Pancreas (tissue), 10 donors: Measurements from ENCODE around the gene PKP4. TPM values are rescaled to one million over a fixed set of nuclear protein-coding genes. Genes with fewer than 3 reads are reported as not detected.

Experiments
- ATAC-seq, 4 donors: fragments of 200-7000 bp; cut with Tn5 transposase; one replicate each; pipeline versions ENCODE4 v1.8.0 to v1.9.1; 2020; ENCODE audit warnings: mild to moderate bottlenecking in 4 of 4, moderate library complexity in 4 of 4
- DNase-seq, 6 donors: peaks; one replicate each; pipeline ENCODE4 v3.0.0-alpha.2; 2020
- FAIRE-seq: peaks from 2 replicates; lab custom pipeline; 2012; peaks lifted over from hg19 to GRCh38; lab: Jason Lieb, UNC
- H3K27ac ChIP-seq, 4 donors: fragments of 200-600 bp; sonication (generic); 1 replicate in 3 of 4; 2 replicates in 1 of 4; pipeline versions ENCODE4 v1.5.0 to v1.8.0; 2020
- H3K27me3 ChIP-seq, 4 donors: fragments of 200-600 bp; one replicate each; pipeline ENCODE4 v1.8.0; 2021
- H3K36me3 ChIP-seq, 3 donors: fragments of 200-600 bp; sonication (generic) in 1 of 3; one replicate each; pipeline versions ENCODE4 v1.5.0 to v1.8.0; 2020 to 2021
- H3K4me1 ChIP-seq, 3 donors: fragments of 200-600 bp; one replicate each; pipeline ENCODE4 v1.8.0; 2021
- H3K4me3 ChIP-seq, 4 donors: fragments of 200-600 bp; sonication (generic) in 2 of 4; one replicate each; pipeline versions ENCODE4 v1.5.0 to v1.8.0; 2020 to 2021
- H3K9me3 ChIP-seq, 4 donors: fragments of 200-600 bp; one replicate each; pipeline ENCODE4 v1.8.0; 2021
- CTCF ChIP-seq, 4 donors: fragments of 200-600 bp; sonication (generic) in 3 of 4; IDR thresholded peaks; one replicate each; pipeline versions ENCODE4 v1.5.0 to v1.8.0; 2021; ENCODE audit warnings: antibody characterized with exemption in 4 of 4
- WGBS, 2 donors: extraction: QIAGEN DNeasy Blood & Tissue Kit; methylation state at CpG; one replicate each; pipeline ENCODE4 v1.1.7; 2013; 5-methylcytosine and 5-hydroxymethylcytosine counted together
- intact Hi-C, 3 donors: fragments of 100-400 bp; cut with DNase I; formaldehyde crosslinking; loops; one replicate each; pipeline versions ENCODE4 v1.11.1 to v1.14.2; 2022
- polyA plus RNA-seq, 2 donors: library from polyadenylated mRNA; stranded (reverse); fragments of 200-250 nt; gene quantifications; one replicate each; pipeline ENCODE4 v1.2.3, GENCODE V29; 2013
- total RNA-seq, 6 donors: library from RNA; stranded (reverse); fragmentation: NEBNext Ultra II Directional in 4 of 6; extraction: Animal tissue kit (Norgen Biotek cat#: 25700) in 4 of 6; gene quantifications; one replicate each; pipeline versions ENCODE4 v1.2.1 to v1.2.4, GENCODE V29; 2021 to 2023
- donor health status: healthy with polysubstance abuse.
- donor health status: DM: no; HTN: no; CAD: no; lungs with moderate emphysema.
- donor health status: DM: no; HTN: no; CAD: no.
- donor health status: control.
- donor health status: control.
- donor health status: Bipolar disorder and iron deficiency.
- donor health status: DM: yes; HTN: yes; CAD: no.
- donor health status: DM: no; HTN: no; CAD: no.
- donor health status: DM: no; HTN: no; CAD: no.
- donor health status: DM: yes; HTN: yes; CAD: no.

Gene PKP4
- total and polyA plus RNA-seq, 8 donors, result 20.4 to 46.2 (median 28.8) TPM

GRCh38 chr2:158629116-158629515, 172.4 kb downstream of the PKP4 start:
- H3K36me3 ChIP-seq, result peaks cover 0 to 16% (median 3%) of the 10 kb centered on the region in 3 donors
- H3K27ac ChIP-seq, result no peak overlapping the region
- intact Hi-C loops, result no loop called here
- H3K4me1 ChIP-seq, result no peaks in the 10 kb centered on the region
- no peak overlapping the region for H3K4me3 ChIP-seq
- DNase-seq (no peak), FAIRE-seq (no peak), ATAC-seq (no peak)
- no peaks in the 10 kb centered on the region for H3K27me3 ChIP-seq
- no peak for TF ChIP-seq CTCF (IDR thresholded peaks at IDR 0.05)
- H3K9me3 ChIP-seq, result no peaks in the 10 kb centered on the region
- WGBS, 2 donors, result 85 to 90% methylated on average over 5 of the region's 5 CpGs

DNA sequence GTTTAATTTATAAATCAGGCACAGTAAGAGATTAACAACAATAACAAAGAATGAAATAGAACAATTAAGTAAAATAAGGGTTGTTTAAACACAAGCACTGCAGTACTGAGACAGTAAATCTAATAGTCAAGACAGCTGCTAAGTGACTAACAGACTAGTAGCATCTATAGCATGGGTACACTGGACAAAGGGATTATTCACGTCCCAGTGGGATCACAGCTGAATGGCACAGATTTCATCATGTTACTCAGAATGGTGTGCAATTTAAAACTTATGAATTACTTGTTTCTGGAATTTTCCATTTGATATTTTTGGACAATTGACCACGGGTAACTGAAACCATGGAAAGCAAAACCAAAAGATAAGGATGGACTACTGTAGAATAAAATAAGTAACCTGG, 176.5 kb downstream of the PKP4 start:
- H3K4me3 ChIP-seq, result no peak overlapping the region
- intact Hi-C loops, result no loop called here
- H3K27ac ChIP-seq, result no peak overlapping the region
- FAIRE-seq (no peak), ATAC-seq (no peak), DNase-seq (no peak)
- no peak for TF ChIP-seq CTCF (IDR thresholded peaks at IDR 0.05)
- H3K4me1 ChIP-seq, result no peaks in the 10 kb centered on the region
- 94 to 98% methylated on average over 2 of the region's 2 CpGs for WGBS, 2 donors
- peaks cover 0 to 27% (median 6%) of the 10 kb centered on the region in 3 donors for H3K36me3 ChIP-seq
- H3K27me3 ChIP-seq, result no peaks in the 10 kb centered on the region
- H3K9me3 ChIP-seq, result no peaks in the 10 kb centered on the region

DNA sequence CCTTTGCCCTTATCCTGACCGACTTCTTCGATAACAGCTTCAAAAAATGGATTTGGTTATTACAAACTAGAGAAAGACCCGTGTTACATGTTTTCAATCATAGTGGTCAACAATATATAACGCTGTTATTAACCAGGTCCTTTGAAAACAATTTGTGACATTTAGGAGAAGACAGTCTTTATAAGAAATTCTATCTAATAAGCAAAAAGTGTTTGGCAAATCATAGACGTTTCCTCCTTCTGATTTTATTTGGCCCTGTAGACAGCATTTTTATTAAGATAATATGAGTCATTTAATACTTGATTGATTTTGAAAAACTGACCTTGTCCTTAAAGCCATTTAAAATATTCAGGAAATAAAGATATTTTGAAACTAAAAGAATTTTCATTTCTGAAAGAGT, 177.9 kb downstream of the PKP4 start:
- Histone ChIP-seq H3K4me3 (no peak overlapping the region), H3K27me3 (no peaks in the 10 kb centered on the region), H3K36me3 (peaks cover 0 to 27% (median 6%) of the 10 kb centered on the region in 3 donors), H3K9me3 (no peaks in the 10 kb centered on the region), H3K4me1 (no peaks in the 10 kb centered on the region), H3K27ac (no peak overlapping the region)
- intact Hi-C loops, result no loop called here
- 79 to 86% methylated on average over 5 of the region's 5 CpGs for WGBS, 2 donors
- no peak for TF ChIP-seq CTCF (IDR thresholded peaks at IDR 0.05)
- DNase-seq (no peak), FAIRE-seq (peak; percentile 9), ATAC-seq (no peak)

- FAIRE-seq, result no peak
- Histone ChIP-seq H3K36me3 (peaks cover 0 to 27% (median 6%) of the 10 kb centered on the region in 3 donors), H3K4me1 (no peaks in the 10 kb centered on the region), H3K9me3 (no peaks in the 10 kb centered on the region), H3K27me3 (no peaks in the 10 kb centered on the region), H3K4me3 (no peak overlapping the region), H3K27ac (no peak overlapping the region)
- DNase-seq, result no peak
- TF ChIP-seq CTCF (IDR thresholded peaks at IDR 0.05), result no peak
- no peak for ATAC-seq
- intact Hi-C loops, result no loop called here
- WGBS, 2 donors, result 72 to 75% methylated on average over 3 of the region's 3 CpGs
These were observed 179.3 kb downstream of the PKP4 start for GRCh38 chr2:158635961-158636601.

DNA sequence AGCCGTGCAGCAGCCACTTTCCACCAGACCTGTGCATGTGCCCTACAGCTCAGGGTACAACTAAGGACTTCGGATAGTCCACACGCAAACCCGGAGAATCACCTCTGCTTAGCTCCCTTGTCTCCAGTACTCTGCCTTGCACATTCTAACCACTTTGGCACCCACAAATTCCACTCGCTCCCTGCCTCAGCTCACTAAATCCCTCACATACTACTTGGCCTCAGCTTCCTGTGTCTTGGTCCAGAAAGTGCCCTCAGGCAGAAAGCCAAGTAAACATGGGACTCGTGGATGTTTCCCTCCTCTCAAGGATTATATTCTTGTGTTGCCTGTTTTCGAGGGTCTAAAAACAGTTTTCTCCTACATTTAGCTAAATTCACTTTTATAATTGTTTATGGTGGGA, 180.6 kb downstream of the PKP4 start:
- ATAC-seq, result no peak
- WGBS, 2 donors, result 83% methylated on average over 7 of the region's 7 CpGs
- no peak for FAIRE-seq
- Histone ChIP-seq H3K4me3 (no peak overlapping the region), H3K27ac (no peak overlapping the region), H3K4me1 (no peaks in the 10 kb centered on the region), H3K27me3 (no peaks in the 10 kb centered on the region), H3K36me3 (peaks cover 0 to 26% (median 6%) of the 10 kb centered on the region in 3 donors), H3K9me3 (no peaks in the 10 kb centered on the region)
- no peak for DNase-seq
- no peak for TF ChIP-seq CTCF (IDR thresholded peaks at IDR 0.05)
- intact Hi-C loops, result no loop called here
